Body of pancreas (tissue), 4 donors: ENCODE results near the gene EGF. TPM values are rescaled to one million over a fixed set of nuclear protein-coding genes. Genes with fewer than 3 reads are reported as not detected.

Experiments used
- ATAC-seq: fragments of 150-250 bp; one replicate; pipeline ENCODE4 v1.9.1; 2016
- DNase-seq, 4 donors: peaks; one replicate each; pipeline ENCODE4 v3.0.0-alpha.2; 2019
- H3K27ac ChIP-seq, 4 donors: fragments of 200-600 bp; sonication (generic); 1 replicate in 3 of 4; 2 replicates in 1 of 4; pipeline versions ENCODE4 v1.5.1 to v1.6.1; 2016 to 2019; ENCODE audit warnings: mild to moderate bottlenecking in 1 of 4, mixed read lengths in 1 of 4, moderate library complexity in 1 of 4
- H3K27me3 ChIP-seq, 2 donors: fragments of 200-600 bp; sonication (generic); one replicate each; pipeline ENCODE4 v1.6.0; 2016; ENCODE audit warnings: mild to moderate bottlenecking in 1 of 2
- H3K36me3 ChIP-seq, 2 donors: fragments of 200-600 bp; sonication (generic); replicated peaks in 1 of 2; 2 replicates each; pipeline ENCODE4 v1.5.1; 2016; ENCODE audit warnings: low read depth in 2 of 2; ENCODE audit not compliant: insufficient read depth in 1 of 2
- H3K4me1 ChIP-seq: fragments of 200-600 bp; sonication (generic); one replicate; pipeline ENCODE4 v1.6.0; 2016
- H3K4me3 ChIP-seq, 2 donors: fragments of 200-600 bp; sonication (generic); 1 replicate in 1 of 2; 2 replicates in 1 of 2; pipeline ENCODE4 v1.5.1; 2016 to 2019
- H3K9me3 ChIP-seq, 3 donors: fragments of 200-600 bp; sonication (generic); 1 replicate in 2 of 3; 2 replicates in 1 of 3; pipeline ENCODE4 v1.5.1; 2016
- POLR2A ChIP-seq, 3 donors: fragments of 450-650 bp; IDR thresholded peaks; one replicate each; pipeline ENCODE4 v1.6.1; 2016; ENCODE audit warnings: antibody characterized with exemption in 3 of 3, mild to moderate bottlenecking in 2 of 3
- WGBS, 2 donors: methylation state at CpG; one replicate each; pipeline ENCODE4 v1.1.5; 2017; 5-methylcytosine and 5-hydroxymethylcytosine counted together
- intact Hi-C: fragments of 100-400 bp; cut with DNase I; formaldehyde crosslinking; loops from one replicate; pipeline ENCODE4 v1.15.1; 2023
- total RNA-seq, 2 donors: library from RNA; depleted of rRNA; stranded (reverse); fragments of >200 nt; gene quantifications; one replicate each; pipeline ENCODE4 v1.1.0, GENCODE V29; 2016
- TF ChIP-seq, protein P1 (sequence below), 7 experiments: fragments of 450-650 bp in 4 of 7; fragments of 200-600 bp in 3 of 7; sonication (generic) in 3 of 7; IDR thresholded peaks; one replicate each; pipeline ENCODE4 v1.5.1; 2016 to 2019; ENCODE audit warnings: antibody characterized with exemption in 7 of 7

Gene EGF
- total RNA-seq, 2 donors from 2014 or later: 44.1 to 51.1 TPM

DNA sequence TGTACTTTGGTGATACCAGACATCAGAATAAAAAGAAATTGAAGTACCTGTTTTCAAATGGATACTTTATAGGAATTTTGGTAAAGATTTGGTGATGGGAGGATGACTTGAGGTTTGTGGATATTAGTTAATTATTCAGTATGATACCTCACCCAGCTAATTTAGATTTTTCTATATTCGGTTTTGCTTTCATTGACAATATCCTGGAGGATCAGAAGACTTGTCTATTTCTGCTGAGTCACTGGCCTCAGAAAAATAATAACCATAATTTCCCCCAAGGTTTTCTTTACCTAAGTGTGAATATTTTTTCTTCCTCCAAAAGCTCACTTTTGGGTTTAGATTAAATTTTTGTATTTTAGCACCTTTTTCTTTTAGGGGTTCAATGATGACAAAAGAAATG is 100.2 kb downstream of the EGF start:
- WGBS, 2 donors: 71 to 75% methylated on average over 1 of the region's 1 CpG
- Histone ChIP-seq H3K9me3 (no peaks in the 10 kb centered on the region), H3K36me3 (no peaks in the 10 kb centered on the region), H3K27me3 (no peaks in the 10 kb centered on the region), H3K27ac (no peak overlapping the region), H3K4me3 (no peak overlapping the region), H3K4me1 (no peaks in the 10 kb centered on the region)
- no peak for ATAC-seq
- TF ChIP-seq, protein P1, sequence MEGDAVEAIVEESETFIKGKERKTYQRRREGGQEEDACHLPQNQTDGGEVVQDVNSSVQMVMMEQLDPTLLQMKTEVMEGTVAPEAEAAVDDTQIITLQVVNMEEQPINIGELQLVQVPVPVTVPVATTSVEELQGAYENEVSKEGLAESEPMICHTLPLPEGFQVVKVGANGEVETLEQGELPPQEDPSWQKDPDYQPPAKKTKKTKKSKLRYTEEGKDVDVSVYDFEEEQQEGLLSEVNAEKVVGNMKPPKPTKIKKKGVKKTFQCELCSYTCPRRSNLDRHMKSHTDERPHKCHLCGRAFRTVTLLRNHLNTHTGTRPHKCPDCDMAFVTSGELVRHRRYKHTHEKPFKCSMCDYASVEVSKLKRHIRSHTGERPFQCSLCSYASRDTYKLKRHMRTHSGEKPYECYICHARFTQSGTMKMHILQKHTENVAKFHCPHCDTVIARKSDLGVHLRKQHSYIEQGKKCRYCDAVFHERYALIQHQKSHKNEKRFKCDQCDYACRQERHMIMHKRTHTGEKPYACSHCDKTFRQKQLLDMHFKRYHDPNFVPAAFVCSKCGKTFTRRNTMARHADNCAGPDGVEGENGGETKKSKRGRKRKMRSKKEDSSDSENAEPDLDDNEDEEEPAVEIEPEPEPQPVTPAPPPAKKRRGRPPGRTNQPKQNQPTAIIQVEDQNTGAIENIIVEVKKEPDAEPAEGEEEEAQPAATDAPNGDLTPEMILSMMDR (IDR thresholded peaks at IDR 0.05): no peak
- no peak for TF ChIP-seq POLR2A (IDR thresholded peaks at IDR 0.05)
- intact Hi-C loops: no loop called here
- DNase-seq: no peak

DNA sequence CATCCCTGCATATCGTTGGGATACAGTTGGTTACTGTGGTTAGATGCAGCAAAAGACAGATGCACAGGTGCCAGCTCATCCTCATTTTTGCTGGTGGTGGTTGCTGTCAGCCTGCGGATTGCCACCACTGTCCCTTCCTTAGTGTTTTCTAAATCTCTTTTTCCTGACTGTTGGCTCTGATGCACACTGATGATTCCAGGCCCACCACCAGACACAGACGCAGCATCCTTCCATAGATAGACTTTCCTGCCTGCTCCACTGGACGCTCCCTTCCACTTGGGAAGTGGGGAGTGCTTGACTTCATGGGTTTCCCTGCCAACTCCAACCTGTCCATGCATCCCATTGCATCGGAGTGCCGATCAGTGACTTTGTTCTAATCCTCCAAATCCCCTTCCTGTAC is 101.5 kb downstream of the EGF start:
- no peak overlapping the region for H3K27ac ChIP-seq
- H3K27me3 ChIP-seq: no peaks in the 10 kb centered on the region
- no peak for TF ChIP-seq POLR2A (IDR thresholded peaks at IDR 0.05)
- TF ChIP-seq, protein P1 (IDR thresholded peaks at IDR 0.05): no peak
- no peak overlapping the region for H3K4me3 ChIP-seq
- no peaks in the 10 kb centered on the region for H3K9me3 ChIP-seq
- DNase-seq (no peak), ATAC-seq (no peak)
- H3K4me1 ChIP-seq: no peaks in the 10 kb centered on the region
- intact Hi-C loops: no loop called here
- WGBS, 2 donors: 90% methylated on average over 6 of the region's 6 CpGs
- H3K36me3 ChIP-seq: no peaks in the 10 kb centered on the region

DNA sequence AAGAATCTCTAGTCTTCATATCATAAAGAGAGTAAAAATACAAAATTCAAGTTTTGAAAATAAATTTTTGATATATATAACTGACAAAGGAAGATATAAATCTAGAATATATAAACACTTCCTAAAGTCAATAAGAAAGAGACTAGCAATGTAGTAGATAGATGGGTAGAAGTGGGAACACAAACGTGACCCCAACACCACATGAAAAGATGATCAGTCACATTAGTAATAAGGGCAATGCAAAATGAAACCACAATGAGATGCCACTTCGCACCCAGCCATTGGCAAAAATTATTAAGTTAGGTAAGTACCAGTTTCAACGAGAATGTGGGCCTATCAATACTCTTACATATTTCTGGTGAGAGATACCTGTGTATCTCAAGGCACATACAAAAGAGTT is 106.5 kb downstream of the EGF start:
- intact Hi-C loops: no loop called here
- Histone ChIP-seq H3K27me3 (no peaks in the 10 kb centered on the region), H3K36me3 (no peaks in the 10 kb centered on the region), H3K9me3 (no peaks in the 10 kb centered on the region), H3K4me3 (no peak overlapping the region), H3K4me1 (no peaks in the 10 kb centered on the region), H3K27ac (no peak overlapping the region)
- ATAC-seq (no peak), DNase-seq (no peak)
- 55% methylated on average over 3 of the region's 3 CpGs for WGBS, 2 donors
- TF ChIP-seq, protein P1 (IDR thresholded peaks at IDR 0.05): no peak
- TF ChIP-seq POLR2A (IDR thresholded peaks at IDR 0.05): no peak

DNA sequence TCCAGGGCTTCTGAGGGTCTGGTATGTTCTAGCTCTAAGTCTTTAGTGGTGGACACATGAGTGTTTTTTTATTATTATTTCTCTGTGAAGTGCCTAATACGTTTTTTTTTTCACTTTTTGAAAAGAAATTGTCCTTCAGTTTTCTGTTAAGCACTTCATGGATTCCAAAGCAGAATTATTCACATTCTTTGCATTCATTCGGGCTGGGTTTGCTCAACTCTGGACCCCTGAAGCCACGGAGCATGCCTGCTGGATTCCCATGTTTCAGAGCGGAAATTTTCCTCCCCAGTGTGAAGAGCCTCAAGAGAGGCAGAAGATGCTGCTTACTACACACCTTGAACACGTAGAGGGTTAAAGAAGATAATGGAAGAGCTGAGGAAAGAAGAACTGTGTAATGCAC is 107.5 kb downstream of the EGF start:
- DNase-seq (no peak), ATAC-seq (no peak)
- no peaks in the 10 kb centered on the region for H3K36me3 ChIP-seq
- WGBS, 2 donors: 26 to 30% methylated on average over 5 of the region's 5 CpGs
- H3K27me3 ChIP-seq: no peaks in the 10 kb centered on the region
- TF ChIP-seq, protein P1 (IDR thresholded peaks at IDR 0.05): no peak
- TF ChIP-seq POLR2A (IDR thresholded peaks at IDR 0.05): no peak
- H3K4me1 ChIP-seq: no peaks in the 10 kb centered on the region
- H3K9me3 ChIP-seq: no peaks in the 10 kb centered on the region
- H3K27ac ChIP-seq: no peak overlapping the region
- H3K4me3 ChIP-seq: no peak overlapping the region
- intact Hi-C loops: no loop called here

DNA sequence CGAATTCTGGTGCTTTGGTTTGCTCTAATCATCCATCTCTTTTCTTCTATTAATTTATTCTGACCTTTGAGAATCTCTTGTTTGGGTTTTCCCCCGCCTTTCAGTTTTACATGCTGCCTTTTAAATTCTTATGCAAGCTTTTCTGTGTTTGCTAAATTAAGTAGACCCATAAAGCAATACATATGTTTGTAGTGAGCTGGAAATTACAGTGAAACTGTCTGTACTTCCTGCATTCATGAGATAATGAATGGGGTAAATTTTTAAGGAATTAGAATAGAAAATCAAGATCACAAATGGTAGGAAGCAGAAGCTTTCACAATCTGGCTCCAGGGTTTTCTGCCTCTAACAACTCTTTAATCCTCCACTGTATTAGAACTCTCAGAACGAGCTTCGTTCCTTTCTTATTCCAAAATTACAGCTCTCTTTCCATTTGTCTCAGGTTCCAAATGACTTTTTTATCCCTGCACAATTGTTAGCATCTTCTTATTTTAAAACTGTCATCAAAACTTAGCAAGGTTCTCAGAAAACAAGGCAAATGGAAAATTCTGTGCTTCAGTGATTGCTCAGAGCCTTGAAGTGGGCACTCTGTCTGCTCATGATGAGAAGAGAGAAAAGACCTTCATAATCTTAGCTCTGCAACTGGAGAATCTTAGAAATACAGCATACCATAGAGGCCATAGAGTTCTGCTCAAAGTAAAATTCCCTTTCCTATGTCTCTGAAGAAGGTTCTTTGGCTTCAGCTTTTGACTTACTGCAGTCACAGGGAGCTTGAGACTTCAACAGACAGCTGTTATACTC is 108.2 kb downstream of the EGF start:
- no peak for TF ChIP-seq POLR2A (IDR thresholded peaks at IDR 0.05)
- TF ChIP-seq, protein P1 (IDR thresholded peaks at IDR 0.05): no peak
- intact Hi-C loops: no loop called here
- no peaks in the 10 kb centered on the region for H3K4me1 ChIP-seq
- H3K27me3 ChIP-seq: no peaks in the 10 kb centered on the region
- H3K9me3 ChIP-seq: no peaks in the 10 kb centered on the region
- H3K27ac ChIP-seq: no peak overlapping the region
- no peak for ATAC-seq
- DNase-seq: no peak
- H3K36me3 ChIP-seq: no peaks in the 10 kb centered on the region
- H3K4me3 ChIP-seq: no peak overlapping the region
- 69 to 80% methylated on average over 4 of the region's 4 CpGs for WGBS, 2 donors
